Right lobe of liver (tissue), 4 donors: ENCODE data around the gene C17orf107.
"Not testable (repeated sequence)": the region's sequence is repeated elsewhere in the genome, so short reads cannot be mapped to it uniquely, and the experiment has no call there.

Source experiments
- POLR2A ChIP-seq: fragments of 450-650 bp; IDR thresholded peaks from one replicate; pipeline ENCODE4 v1.6.1; 2017; ENCODE audit warnings: antibody characterized with exemption, mild to moderate bottlenecking
- TF ChIP-seq, protein P1 (sequence below), 4 donors: fragments of 200-600 bp in 3 of 4; fragments of 450-650 bp in 1 of 4; IDR thresholded peaks; one replicate each; pipeline versions ENCODE4 v1.5.1 to v1.8.0; 2016 to 2022; ENCODE audit warnings: antibody characterized with exemption in 4 of 4, mild to moderate bottlenecking in 2 of 4
- donor health status: DM: no; HTN: no; CAD: no.
- donor health status: DM: no; HTN: no; CAD: no.
- donor health status: DM: no; HTN: yes; CAD: no.

DNA sequence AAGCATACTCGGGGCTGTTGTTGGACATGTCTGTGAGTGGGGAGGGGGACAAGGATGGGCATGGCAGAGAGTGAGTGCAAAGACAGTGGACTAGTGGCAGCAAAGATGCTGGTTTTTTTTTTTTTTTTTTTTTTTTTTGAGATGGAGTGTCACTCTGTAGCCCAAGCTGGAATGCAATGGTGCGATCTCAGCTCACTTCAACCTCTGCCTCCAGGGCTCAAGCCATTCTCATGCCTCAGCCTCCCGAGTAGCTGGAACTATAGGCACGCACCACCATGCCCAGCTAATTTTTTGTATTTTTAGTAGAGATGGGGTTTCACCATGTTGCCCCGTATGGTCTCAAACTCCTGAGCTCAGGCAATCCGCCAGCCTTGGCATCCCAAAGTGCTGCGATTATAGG, 42.0 kb upstream of the C17orf107 start:
- TF ChIP-seq, protein P1, sequence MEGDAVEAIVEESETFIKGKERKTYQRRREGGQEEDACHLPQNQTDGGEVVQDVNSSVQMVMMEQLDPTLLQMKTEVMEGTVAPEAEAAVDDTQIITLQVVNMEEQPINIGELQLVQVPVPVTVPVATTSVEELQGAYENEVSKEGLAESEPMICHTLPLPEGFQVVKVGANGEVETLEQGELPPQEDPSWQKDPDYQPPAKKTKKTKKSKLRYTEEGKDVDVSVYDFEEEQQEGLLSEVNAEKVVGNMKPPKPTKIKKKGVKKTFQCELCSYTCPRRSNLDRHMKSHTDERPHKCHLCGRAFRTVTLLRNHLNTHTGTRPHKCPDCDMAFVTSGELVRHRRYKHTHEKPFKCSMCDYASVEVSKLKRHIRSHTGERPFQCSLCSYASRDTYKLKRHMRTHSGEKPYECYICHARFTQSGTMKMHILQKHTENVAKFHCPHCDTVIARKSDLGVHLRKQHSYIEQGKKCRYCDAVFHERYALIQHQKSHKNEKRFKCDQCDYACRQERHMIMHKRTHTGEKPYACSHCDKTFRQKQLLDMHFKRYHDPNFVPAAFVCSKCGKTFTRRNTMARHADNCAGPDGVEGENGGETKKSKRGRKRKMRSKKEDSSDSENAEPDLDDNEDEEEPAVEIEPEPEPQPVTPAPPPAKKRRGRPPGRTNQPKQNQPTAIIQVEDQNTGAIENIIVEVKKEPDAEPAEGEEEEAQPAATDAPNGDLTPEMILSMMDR (IDR thresholded peaks at IDR 0.05), result not testable (repeated sequence)
- not testable (repeated sequence) for TF ChIP-seq POLR2A
